Endothelial cell of umbilical vein (primary cell): ENCODE results near the gene IQCC. TPM values are rescaled to one million over a fixed set of nuclear protein-coding genes. Genes with fewer than 3 reads are reported as not detected.
A peak's percentile ranks its signal among the peaks of the same experiment; 100 is the strongest.

Source experiments
- BruUV-seq: library from RNA; stranded (reverse); fragments of 400-500 nt; replicated peaks from 2 replicates; lab custom pipeline; 2021; lab: Mats Ljungman, UMichigan
- CTCF ChIA-PET: fragments of 300-600, 350-600 bp; sonication (Branson Sonifier 250); formaldehyde crosslinking; loops from one replicate; lab custom pipeline; 2021; ENCODE audit warnings: antibody characterized with exemption, inconsistent platforms; lab: Charles Lee
- POLR2A ChIA-PET: fragments of 300-600, 350-600 bp; sonication (Branson Sonifier 250); formaldehyde crosslinking; loops from one replicate; lab custom pipeline; 2021; ENCODE audit warnings: antibody characterized with exemption, inconsistent platforms; lab: Charles Lee
- DNase-seq: peaks from one replicate; pipeline ENCODE4 v3.0.0-alpha.2; 2011; ENCODE audit warnings: low read depth, low spot score
- FAIRE-seq: peaks from 2 replicates; lab custom pipeline; 2011; peaks lifted over from hg19 to GRCh38; lab: Jason Lieb, UNC
- H2AFZ ChIP-seq: 2 replicates; pipeline ENCODE4 v1.6.0; 2012; ENCODE audit warnings: low read depth, low read length, control low read depth, inconsistent platforms
- H3K27ac ChIP-seq: 2 replicates; pipeline ENCODE4 v1.5.1; 2011; ENCODE audit warnings: low read depth, mild to moderate bottlenecking, control low read depth, low read length, moderate library complexity; ENCODE audit not compliant: insufficient read depth
- H3K27me3 ChIP-seq, 2 experiments: 2 replicates each; pipeline versions ENCODE4 v1.6.0 to v1.6.1; 2011; ENCODE audit warnings: low read length in 2 of 2, mixed read lengths in 1 of 2; ENCODE audit not compliant: control insufficient read depth in 2 of 2, insufficient read depth in 2 of 2
- H3K36me3 ChIP-seq, 2 experiments: 2 replicates in 1 of 2; 3 replicates in 1 of 2; pipeline ENCODE4 v1.5.1; 2011; ENCODE audit warnings: low read length in 2 of 2, mild to moderate bottlenecking in 1 of 2, moderate library complexity in 1 of 2; ENCODE audit not compliant: control insufficient read depth in 2 of 2, insufficient read depth in 2 of 2; ENCODE audit errors: extremely low read depth in 1 of 2
- H3K4me1 ChIP-seq: 3 replicates; pipeline ENCODE4 v1.5.1; 2011; ENCODE audit warnings: mild to moderate bottlenecking, low read length; ENCODE audit not compliant: control insufficient read depth, insufficient read depth; ENCODE audit errors: extremely low read depth
- H3K4me2 ChIP-seq: 2 replicates; pipeline ENCODE4 v1.6.1; 2011; ENCODE audit warnings: low read length, control low read depth, mixed read lengths; ENCODE audit not compliant: insufficient read depth
- H3K4me3 ChIP-seq, 3 experiments: fragments of 200-600 bp in 1 of 3; sonication (generic), shearing (Covaris generic) in 1 of 3; replicated peaks in 1 of 3; 2 replicates each; pipeline ENCODE4 v1.5.1; 2011 to 2016; ENCODE audit warnings: control low read depth in 3 of 3, low read length in 3 of 3, mild to moderate bottlenecking in 2 of 3, inconsistent platforms in 1 of 3, low read depth in 1 of 3, moderate library complexity in 1 of 3; ENCODE audit not compliant: insufficient read depth in 1 of 3
- H3K79me2 ChIP-seq: 2 replicates; pipeline ENCODE4 v1.6.0; 2012; ENCODE audit warnings: low read length, inconsistent platforms; ENCODE audit not compliant: control insufficient read depth, insufficient read depth
- H3K9ac ChIP-seq: replicated peaks from 2 replicates; pipeline ENCODE3; 2011; ENCODE audit warnings: low read length, control low read depth; ENCODE audit not compliant: insufficient read depth; ENCODE audit errors: extremely low read depth
- H3K9me1 ChIP-seq: replicated peaks from 3 replicates; pipeline ENCODE4 v1.6.0; 2011; ENCODE audit warnings: mild to moderate bottlenecking, low read length; ENCODE audit not compliant: control insufficient read depth, insufficient read depth; ENCODE audit errors: extremely low read depth
- H3K9me3 ChIP-seq: replicated peaks from 2 replicates; pipeline ENCODE4 v1.5.1; 2012; ENCODE audit warnings: low read length, inconsistent platforms; ENCODE audit not compliant: control insufficient read depth, insufficient read depth
- H4K20me1 ChIP-seq: replicated peaks from 2 replicates; pipeline ENCODE3; 2011; ENCODE audit warnings: mild to moderate bottlenecking, low read length; ENCODE audit not compliant: control insufficient read depth, insufficient read depth; ENCODE audit errors: extremely low read depth
- CTCF ChIP-seq, 2 donors: IDR thresholded peaks; 1 replicate in 1 of 2; 2 replicates in 1 of 2; pipeline ENCODE4 v1.5.1; 2011; ENCODE audit warnings: low read length in 2 of 2, mild to moderate bottlenecking in 2 of 2, moderate library complexity in 2 of 2, control low read depth in 1 of 2, inconsistent platforms in 1 of 2, low read depth in 1 of 2; ENCODE audit not compliant: insufficient read depth in 1 of 2; ENCODE audit errors: extremely low read depth in 1 of 2
- EZH2 ChIP-seq: IDR thresholded peaks from 2 replicates; pipeline ENCODE4 v1.6.1; 2012; ENCODE audit warnings: borderline replicate concordance, low read depth, mild to moderate bottlenecking, moderate library complexity, low read length, inconsistent platforms; ENCODE audit not compliant: severe bottlenecking
- FOS ChIP-seq: IDR thresholded peaks from 2 replicates; pipeline ENCODE4 v1.6.1; 2011; ENCODE audit warnings: mild to moderate bottlenecking, low read length, moderate library complexity, borderline replicate concordance; ENCODE audit not compliant: insufficient read depth
- GATA2 ChIP-seq: IDR thresholded peaks from 2 replicates; pipeline ENCODE4 v1.7.0; 2011; ENCODE audit warnings: low read depth, mild to moderate bottlenecking, moderate library complexity, mixed read lengths, low read length; ENCODE audit not compliant: insufficient read length, insufficient read depth
- JUN ChIP-seq: IDR thresholded peaks from 2 replicates; pipeline ENCODE4 v1.6.1; 2011; ENCODE audit warnings: borderline replicate concordance, low read depth; ENCODE audit not compliant: insufficient read length, insufficient read depth
- MAX ChIP-seq: IDR thresholded peaks from 2 replicates; pipeline ENCODE4 v1.6.1; 2011; ENCODE audit not compliant: insufficient read depth, insufficient read length
- MYC ChIP-seq: IDR thresholded peaks from one replicate; pipeline ENCODE4 v1.6.1; 2011; ENCODE audit warnings: mild to moderate bottlenecking, low read depth, low read length
- POLR2A ChIP-seq: IDR thresholded peaks from 2 replicates; pipeline ENCODE4 v1.6.1; 2012; ENCODE audit warnings: low read depth, mild to moderate bottlenecking, control low read depth, low read length
- POLR2AphosphoS5 ChIP-seq: IDR thresholded peaks from 2 replicates; pipeline ENCODE4 v1.6.1; 2012; ENCODE audit warnings: low read depth, mild to moderate bottlenecking, control low read depth, low read length, moderate library complexity; ENCODE audit not compliant: insufficient read depth
- dilution Hi-C: fragments of 300-500 bp; cut with MboI; formaldehyde crosslinking; loops from one replicate; pipeline ENCODE4 v1.15.0; 2019; ENCODE audit warnings: low sequenced_read_pairs; ENCODE audit not compliant: extremely low pct_ligation_motif_present
- intact Hi-C: fragments of 100-400 bp; cut with micrococcal nuclease; formaldehyde crosslinking; loops from one replicate; pipeline ENCODE4 v1.10.0; 2022
- polyA plus RNA-seq, 4 experiments: library from polyadenylated mRNA; depleted of rRNA in 3 of 4; stranded (reverse) in 3 of 4; unstranded in 1 of 4; fragments of >200 nt; gene quantifications; 2 replicates each; pipeline versions ENCODE4 v1.2.1 to v1.2.3, GENCODE V29; 2011 to 2012; ENCODE audit warnings: missing spikeins in 1 of 4
- total RNA-seq: library from RNA; stranded (reverse); gene quantifications from 2 replicates; pipeline ENCODE4 v1.2.3, GENCODE V29; 2021

IQCC gene
- total and polyA plus RNA-seq, 2 donors (not counting 3 experiments of a cell fraction or from before 2014, with no cell fraction given) = 1.1 to 1.8 TPM

DNA sequence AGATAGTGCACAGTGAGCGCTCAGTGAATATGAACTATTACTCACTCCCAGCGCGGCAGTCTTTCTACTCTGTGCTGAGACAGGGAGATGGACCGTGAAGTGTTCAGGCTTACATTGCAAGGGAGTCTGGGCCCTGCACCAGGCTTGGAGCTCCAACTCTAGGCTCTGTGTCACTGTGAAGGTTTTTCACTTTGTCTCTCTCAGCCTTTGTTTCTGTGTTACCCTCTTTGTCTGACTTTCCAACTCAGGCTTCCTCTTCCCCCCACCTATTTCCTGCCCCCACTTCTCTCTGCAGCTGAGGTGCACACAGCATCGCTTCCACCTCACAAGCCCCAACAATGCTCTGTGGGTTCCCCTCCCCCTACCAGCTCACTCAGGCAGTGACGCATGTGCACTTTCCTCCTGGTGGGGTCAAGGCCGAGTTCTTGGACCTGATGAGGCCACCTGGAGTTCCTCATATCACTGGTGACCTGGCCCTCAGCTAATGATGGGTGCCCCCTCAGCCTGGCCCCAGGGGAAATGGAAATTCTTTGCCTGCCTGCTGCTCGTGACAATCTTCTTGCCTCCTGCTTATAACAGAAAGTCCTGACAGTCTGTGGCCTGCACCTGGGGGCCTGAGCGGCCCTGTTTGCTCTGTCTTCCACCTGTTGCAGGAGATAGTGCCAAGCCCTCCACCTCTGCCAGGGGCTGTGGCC is 44.5 kb downstream of the IQCC start:
- Histone ChIP-seq H3K9me3 (no peaks in the 10 kb centered on the region), H3K79me2 (no peaks in the 10 kb centered on the region), H3K4me2 (peak overlapping the region; percentile 6), H3K4me3 (no peak overlapping the region), H3K9ac (peak overlapping the region; percentile 49), H3K9me1 (no peaks in the 10 kb centered on the region), H3K27me3 (no peaks in the 10 kb centered on the region), H2AFZ (peak overlapping the region; percentile 9), H4K20me1 (no peaks in the 10 kb centered on the region), H3K36me3 (no peaks in the 10 kb centered on the region), H3K27ac (peak overlapping the region; percentile 77), H3K4me1 (peaks cover 47% of the 10 kb centered on the region)
- TF ChIP-seq POLR2A (peak; percentile 61), EZH2 (no peak), POLR2AphosphoS5 (peak; percentile 81), GATA2 (peak; percentile 41), MYC (peak; percentile 50), CTCF (IDR thresholded peaks at IDR 0.05; ENCODE audit: extremely low read depth in 1 of 2, insufficient read depth in 1 of 2, low read depth in 1 of 2, low read length in 2 of 2) (no peak), MAX (peak; percentile 64), FOS (peak; percentile 81), JUN (peak; percentile 49)
- ChIA-PET CTCF (interaction anchor here (0.7 to 6.3 kb wide), 11 partner anchors 10 to 86 kb away, joined by 3 to 73 read pairs (median 12); partner anchors contain the start of genes HDAC1 and MARCKSL1), POLR2A (interaction anchor here (0.6 to 2.0 kb wide), 5 partner anchors 9 to 86 kb away, joined by 5 to 18 read pairs (median 9); partner anchors contain the start of gene MARCKSL1)
- DNase-seq (peak; percentile 88), FAIRE-seq (peak; percentile 98)
- dilution Hi-C loops = no loop called here
- no TSS peak for BruUV-seq
- intact Hi-C loops = loop anchor here (1.0 to 2.0 kb wide), 4 partner anchors 9 to 85 kb away; partner anchors contain the start of gene HDAC1
